ENCODE results near the gene MYO7A.

Gene MYO7A

GRCh38 chr11:77147036-77147315, 18.9 kb downstream of the MYO7A start:
- DNase-seq (ENCODE audit: low spot score) = no peak

DNA sequence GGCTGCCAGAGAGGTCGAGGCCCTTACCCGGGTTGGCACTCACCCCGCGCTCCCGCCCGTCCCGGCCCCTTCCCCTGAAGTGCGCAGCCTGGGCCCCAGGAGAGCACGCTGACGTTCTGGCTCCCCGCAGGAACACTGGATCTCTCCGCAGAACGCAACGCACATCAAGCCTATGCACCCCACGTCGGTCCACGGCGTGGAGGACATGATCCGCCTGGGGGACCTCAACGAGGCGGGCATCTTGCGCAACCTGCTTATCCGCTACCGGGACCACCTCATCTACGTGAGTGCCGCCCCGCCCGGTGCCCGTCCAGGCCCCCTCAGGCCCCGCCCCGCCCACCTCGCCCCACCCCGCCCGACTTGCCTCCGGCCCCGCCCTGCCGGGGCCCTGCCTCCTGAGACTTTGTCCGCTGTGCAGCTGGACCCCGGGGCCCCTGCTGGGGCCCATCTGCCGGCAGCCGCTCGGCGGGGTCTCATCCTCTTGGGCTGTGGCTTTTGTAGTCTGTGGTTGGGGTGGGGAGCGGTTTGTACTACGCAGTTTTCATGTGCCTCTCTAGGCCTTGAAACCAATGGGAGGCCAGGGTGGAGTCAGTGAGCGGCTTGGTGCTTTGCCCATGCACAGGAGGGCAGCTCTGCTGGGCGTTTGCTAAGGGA, 19.7 kb downstream of the MYO7A start:
- DNase-seq (ENCODE audit: low spot score) = no peak

- no peak for DNase-seq (ENCODE audit: low spot score)
These were observed 21.1 kb downstream of the MYO7A start for GRCh38 chr11:77148963-77149715.

- no peak for DNase-seq (ENCODE audit: low spot score)
These were observed 21.8 kb downstream of the MYO7A start for GRCh38 chr11:77149716-77150392.

DNA sequence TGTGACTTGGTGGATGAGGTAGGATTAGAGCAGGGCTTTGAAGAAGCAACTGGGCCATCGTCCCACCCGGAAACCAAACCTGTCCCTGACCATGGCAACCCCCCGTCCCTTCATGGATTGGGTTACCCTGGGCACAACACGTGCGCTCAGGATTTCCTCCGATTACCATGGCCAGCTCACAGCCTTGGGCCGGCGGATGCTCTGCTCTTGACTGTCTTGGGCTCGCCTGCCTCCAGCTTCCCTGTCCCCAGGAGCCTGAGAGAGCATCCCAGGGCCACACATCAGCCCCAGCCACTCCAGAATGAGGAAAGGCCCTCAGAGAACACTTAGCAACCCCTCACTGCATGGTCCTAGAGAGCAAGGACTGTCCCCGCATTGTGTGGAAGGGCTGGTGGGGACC, 22.8 kb downstream of the MYO7A start:
- no peak for DNase-seq (ENCODE audit: low spot score)

GRCh38 chr11:77151804-77152509, 23.9 kb downstream of the MYO7A start:
- no peak for DNase-seq (ENCODE audit: low spot score)

DNA sequence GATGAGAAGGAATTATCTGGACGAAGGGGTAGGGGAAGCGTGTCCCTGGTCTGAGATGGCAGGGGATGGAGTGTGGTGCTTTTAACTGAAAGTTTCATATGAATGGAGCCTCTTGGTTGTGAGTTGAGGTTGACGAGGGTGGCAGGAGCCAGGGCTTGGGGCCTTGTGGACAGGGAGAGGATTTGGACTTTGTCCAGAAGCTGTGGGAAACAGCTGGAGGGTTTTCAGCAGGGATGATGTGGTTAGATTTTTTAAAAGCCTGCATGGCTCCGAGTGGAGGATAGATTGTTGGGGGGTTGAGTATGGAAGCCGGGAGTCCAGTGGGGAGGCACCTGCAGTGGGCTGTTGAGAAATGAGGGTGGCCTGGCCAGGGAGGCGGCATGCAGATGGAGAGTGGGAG, 24.8 kb downstream of the MYO7A start:
- DNase-seq (ENCODE audit: low spot score) = no peak

DNA sequence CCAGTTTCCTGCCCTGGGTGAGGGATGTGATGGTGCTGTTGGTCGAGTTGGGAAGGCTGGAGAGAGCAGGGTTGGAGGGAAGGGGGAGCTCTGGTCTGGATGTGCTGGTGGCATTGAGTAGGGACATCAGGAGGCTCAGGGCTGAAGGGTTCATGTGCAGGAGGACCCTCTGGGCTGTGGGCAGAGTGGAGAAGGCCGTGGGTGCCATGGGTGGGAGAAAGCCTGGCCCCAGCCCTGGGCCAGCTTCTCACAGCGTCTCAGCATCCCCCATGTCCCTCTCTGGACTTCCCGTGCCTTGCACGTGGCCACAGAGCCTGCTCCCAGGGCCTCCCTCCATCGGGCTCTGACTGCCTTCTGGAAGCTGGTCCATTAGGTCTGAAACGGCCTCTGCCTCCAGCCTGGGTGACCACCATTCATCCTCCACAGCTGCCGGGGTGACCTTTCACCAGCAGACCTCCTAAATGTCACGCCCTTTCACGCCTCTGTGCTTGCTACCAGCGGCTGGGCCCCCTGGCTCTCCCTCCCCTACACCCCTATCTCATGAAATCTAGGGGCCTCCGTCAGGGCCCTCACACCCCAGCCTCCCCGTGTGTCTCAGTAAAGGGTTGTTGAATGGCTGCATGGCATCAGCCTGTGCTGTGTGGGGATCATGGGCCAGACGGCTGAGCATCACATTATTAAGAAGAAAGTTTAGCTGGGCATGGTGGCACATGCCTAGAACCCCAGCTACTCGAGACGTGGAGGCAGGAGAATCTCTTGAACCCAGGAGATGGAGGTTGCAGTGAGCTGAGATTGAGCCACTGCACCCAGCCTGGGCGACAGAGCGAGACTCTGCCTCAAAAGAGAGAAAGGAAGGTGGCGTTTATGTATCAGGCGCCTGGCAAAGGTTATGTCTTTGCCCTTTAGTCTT, 25.5 kb downstream of the MYO7A start:
- no peak for DNase-seq (ENCODE audit: low spot score)

- peak; percentile 73 for DNase-seq (ENCODE audit: low spot score)
These were observed 26.5 kb downstream of the MYO7A start for GRCh38 chr11:77154381-77155081.

DNA sequence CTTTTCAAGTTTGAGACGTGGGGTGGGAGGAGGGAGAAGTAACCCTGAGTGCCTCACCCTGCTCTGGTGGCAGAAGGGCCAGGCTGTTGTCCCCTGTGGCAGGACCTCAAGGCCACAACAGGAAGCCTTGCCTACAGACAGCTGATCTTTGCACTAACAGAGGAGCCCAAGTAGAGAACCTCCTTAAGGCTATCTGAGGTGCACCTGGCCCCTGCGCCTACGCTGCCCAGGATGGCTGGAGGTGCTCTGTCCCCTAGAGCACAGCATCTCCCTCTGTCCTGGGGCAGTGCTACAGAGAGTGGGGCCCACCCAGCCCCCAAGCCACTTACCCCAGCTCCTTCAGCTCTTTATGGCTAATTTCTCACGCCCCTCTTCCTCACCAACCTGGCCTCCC, 27.0 kb downstream of the MYO7A start:
- DNase-seq (ENCODE audit: low spot score) = no peak

DNA sequence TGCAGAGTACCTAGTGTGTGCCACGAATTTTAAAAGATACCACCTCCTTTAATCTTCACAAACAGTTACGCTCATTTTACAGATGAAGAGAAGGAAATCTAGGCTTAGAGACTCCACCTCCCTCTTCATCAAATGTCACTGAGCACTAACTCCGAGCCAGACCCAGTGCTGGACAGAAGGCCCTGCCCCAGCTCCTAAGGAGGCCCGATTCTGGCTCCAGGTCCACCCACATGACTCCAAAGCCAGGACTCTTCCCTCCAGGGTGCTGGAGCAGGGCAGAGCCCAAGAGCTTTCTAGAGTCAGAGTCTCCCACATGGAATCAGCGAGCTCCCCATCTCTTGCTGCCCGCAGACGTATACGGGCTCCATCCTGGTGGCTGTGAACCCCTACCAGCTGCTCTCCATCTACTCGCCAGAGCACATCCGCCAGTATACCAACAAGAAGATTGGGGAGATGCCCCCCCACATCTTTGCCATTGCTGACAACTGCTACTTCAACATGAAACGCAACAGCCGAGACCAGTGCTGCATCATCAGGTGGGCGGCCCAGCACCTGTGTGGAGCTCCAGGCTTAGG, 27.6 kb downstream of the MYO7A start:
- DNase-seq (ENCODE audit: low spot score) = no peak

GRCh38 chr11:77156396-77157195, 28.6 kb downstream of the MYO7A start:
- DNase-seq (ENCODE audit: low spot score) = no peak

DNA sequence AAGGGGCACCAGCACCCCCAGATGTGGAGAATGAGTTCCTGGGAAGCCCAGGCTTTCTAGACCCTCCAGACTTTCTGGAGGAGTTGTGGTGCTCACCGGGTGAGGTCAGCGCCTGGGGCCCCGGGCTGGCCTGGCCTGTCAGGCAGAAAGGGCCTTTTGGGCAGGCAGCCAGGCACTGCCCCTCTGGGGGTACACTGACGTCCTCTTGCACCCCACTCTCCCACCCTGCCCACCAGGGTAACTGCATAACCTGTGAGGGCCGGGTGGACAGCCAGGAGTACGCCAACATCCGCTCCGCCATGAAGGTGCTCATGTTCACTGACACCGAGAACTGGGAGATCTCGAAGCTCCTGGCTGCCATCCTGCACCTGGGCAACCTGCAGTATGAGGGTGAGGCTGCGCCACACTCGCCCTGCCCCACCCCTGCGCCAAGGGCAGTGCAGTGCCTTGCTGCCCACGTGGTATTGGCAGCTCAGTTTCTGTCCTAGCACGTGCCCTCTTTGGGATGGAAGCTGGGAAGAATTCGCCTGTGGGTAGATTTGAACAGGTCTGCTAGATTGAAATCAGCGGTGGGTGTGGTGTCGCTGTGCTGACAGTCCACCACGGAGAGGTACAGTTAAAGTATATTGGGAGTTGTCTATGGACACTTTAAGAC, 30.1 kb downstream of the MYO7A start:
- DNase-seq (ENCODE audit: low spot score) = no peak

- no peak for DNase-seq (ENCODE audit: low spot score)
These were observed 31.3 kb downstream of the MYO7A start for GRCh38 chr11:77159219-77159936.

- DNase-seq (ENCODE audit: low spot score) = no peak
These were observed 32.0 kb downstream of the MYO7A start for GRCh38 chr11:77159937-77160495.

- DNase-seq (ENCODE audit: low spot score) = no peak
These were observed 35.2 kb downstream of the MYO7A start for GRCh38 chr11:77163271-77163670.

DNA sequence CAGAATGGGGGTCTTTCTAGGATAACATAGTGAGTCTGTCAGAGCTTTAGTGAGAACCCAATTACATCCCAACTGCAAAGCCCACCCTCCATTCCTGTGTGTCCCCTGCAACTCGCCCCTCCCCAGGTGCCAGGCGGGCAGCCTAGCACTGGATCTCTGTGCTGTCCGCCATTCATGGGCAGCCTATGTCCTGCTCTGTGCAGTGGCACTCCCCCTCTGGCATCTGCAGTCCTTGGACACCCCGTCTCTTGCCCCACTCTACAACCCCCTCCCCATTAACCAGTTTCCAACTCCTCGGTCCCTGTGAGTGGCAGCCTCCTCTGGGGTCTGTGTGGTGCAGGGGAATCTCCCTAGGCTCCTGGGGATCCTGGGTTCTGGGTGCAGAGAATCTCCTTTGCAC, 37.0 kb downstream of the MYO7A start:
- no peak for DNase-seq (ENCODE audit: low spot score)

DNA sequence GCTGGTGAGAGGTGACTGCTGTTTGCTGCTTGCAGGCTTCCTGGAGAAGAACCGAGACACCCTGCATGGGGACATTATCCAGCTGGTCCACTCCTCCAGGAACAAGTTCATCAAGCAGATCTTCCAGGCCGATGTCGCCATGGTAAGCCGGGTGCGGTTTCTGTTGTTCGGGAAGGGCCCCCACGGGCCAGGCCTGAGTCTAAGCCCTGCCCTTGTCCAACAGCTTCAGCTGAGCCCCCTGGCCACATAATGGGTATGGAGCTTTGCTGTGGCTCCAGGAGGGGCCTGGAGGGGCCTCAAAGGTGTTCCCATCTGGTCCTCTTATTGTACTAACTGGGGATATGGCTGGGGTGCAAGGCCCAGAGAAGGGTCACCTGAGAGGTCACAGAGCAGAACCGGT, 38.0 kb downstream of the MYO7A start:
- DNase-seq (ENCODE audit: low spot score) = no peak

Measured in putamen (tissue), 1 donor.